Esophagus squamous epithelium (tissue), 4 donors: ENCODE data around the gene PROX2.

ENCODE experiments used
- CTCF ChIP-seq, 6 experiments: fragments of 450-650 bp in 4 of 6; fragments of 200-600 bp in 2 of 6; sonication (generic) in 2 of 6; IDR thresholded peaks; one replicate each; pipeline ENCODE4 v1.5.1; 2016 to 2019; ENCODE audit warnings: antibody characterized with exemption in 6 of 6, mild to moderate bottlenecking in 4 of 6, moderate library complexity in 4 of 6
- POLR2A ChIP-seq, 4 donors: fragments of 450-650 bp; IDR thresholded peaks; one replicate each; pipeline ENCODE4 v1.6.1; 2017; ENCODE audit warnings: antibody characterized with exemption in 4 of 4, mild to moderate bottlenecking in 4 of 4, moderate library complexity in 3 of 4

- TF ChIP-seq POLR2A (IDR thresholded peaks at IDR 0.05) (no peak), CTCF (IDR thresholded peaks at IDR 0.05) (no peak)
Measured at GRCh38 chr14:74920281-74920680, 44.3 kb upstream of the PROX2 start.
